ENCODE data around the gene YIPF3.
"Not testable (repeated sequence)": the region's sequence is repeated elsewhere in the genome, so short reads cannot be mapped to it uniquely, and the experiment has no call there.

The YIPF3 gene

DNA sequence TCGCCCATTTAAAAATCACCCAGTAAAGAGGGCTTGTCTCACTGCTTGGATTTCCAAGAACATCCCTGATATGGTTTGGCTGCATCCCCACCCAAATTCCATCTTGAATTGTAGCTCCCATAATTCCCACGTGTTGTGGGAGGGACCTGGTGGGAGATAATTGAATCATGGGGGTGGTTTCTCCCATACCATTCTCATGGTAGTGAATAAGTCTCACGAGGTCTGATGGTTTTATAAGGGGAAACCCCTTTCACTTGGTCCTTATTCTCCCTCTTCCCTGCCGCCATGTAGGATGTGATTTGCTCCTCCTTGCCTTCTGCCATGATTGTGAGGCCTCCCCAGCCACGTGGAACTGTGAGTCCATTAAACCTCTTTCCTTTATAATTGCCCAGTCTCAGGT is 49.5 kb downstream of the YIPF3 start:
- H3K4me1 Mint-ChIP-seq, H3K36me3 Mint-ChIP-seq, H3K27ac Mint-ChIP-seq, H3K4me3 Mint-ChIP-seq, ATAC-seq, H3K9me3 Mint-ChIP-seq: not testable (repeated sequence)
- H3K27me3 Mint-ChIP-seq: peaks cover 50% of the 10 kb centered on the region

DNA sequence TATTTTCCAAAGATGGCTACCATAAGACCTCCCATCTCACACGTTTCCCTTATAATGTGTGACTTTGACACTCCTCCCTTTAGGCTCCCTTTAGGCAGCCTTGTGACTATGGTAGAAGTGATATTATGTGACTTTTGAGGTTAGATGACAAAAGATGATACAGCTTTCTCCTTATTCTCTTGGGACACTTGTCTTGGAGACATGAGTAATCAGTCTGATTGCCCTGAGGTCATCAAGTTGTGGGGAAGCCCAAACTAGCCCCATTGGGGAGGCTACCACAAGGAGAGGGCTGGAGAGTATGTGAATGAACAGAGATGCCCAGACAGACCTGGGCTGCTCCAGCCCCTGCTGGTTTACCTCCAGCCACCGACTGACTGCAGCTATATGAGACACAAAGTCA is 50.8 kb downstream of the YIPF3 start:
- Mint-ChIP-seq H3K9me3 (no peaks in the 10 kb centered on the region), H3K27ac (no peak overlapping the region), H3K27me3 (peaks cover 53% of the 10 kb centered on the region), H3K4me1 (no peaks in the 10 kb centered on the region), H3K4me3 (no peak overlapping the region), H3K36me3 (no peaks in the 10 kb centered on the region)
- ATAC-seq: peak; percentile 56

DNA sequence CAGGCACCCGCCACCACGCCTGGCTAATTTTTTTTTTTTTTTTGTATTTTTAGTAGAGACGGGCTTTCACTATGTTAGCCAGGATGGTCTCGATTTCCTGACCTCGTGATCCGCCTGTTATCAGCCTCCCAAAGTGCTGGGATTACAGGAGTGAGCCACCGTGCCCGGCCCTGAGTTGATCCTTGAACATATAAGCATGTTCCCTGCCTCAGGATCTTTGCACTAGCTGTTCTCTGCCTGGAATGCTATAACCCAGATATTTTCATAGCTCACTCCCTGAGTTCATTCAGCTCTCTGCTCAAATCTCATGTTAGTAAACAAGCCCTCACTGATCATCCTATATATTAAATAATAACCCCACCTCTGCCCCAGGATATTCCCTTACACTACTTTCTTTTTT is 52.4 kb downstream of the YIPF3 start:
- ATAC-seq: no peak
- Mint-ChIP-seq H3K4me1 (no peaks in the 10 kb centered on the region), H3K27ac (no peak overlapping the region), H3K9me3 (no peaks in the 10 kb centered on the region), H3K36me3 (no peaks in the 10 kb centered on the region), H3K27me3 (peaks cover 42% of the 10 kb centered on the region), H3K4me3 (no peak overlapping the region)

DNA sequence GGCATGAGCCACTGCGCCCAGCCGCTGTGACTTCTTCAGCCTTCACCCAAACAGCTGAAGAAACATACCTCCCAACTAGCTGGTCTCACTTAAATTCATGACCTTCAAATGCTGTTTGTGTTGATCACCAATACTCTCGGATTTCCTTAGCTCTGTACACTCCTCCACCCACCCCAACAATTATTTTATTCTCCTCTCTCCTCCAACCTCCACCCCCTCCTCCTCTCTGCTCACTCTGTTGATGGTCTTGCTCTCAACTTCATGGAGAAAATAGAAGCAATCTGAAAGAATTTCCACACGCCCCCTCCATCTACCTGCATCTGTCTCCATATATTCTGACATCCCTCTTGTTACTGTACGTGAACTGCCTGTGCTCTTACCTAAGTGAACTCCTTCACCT is 54.8 kb downstream of the YIPF3 start:
- Mint-ChIP-seq H3K4me1 (no peaks in the 10 kb centered on the region), H3K27me3 (peaks cover 23% of the 10 kb centered on the region), H3K9me3 (no peaks in the 10 kb centered on the region), H3K36me3 (no peaks in the 10 kb centered on the region), H3K27ac (no peak overlapping the region), H3K4me3 (no peak overlapping the region)
- ATAC-seq: no peak
